Measurements from ENCODE around the gene C1QTNF8.

DNA sequence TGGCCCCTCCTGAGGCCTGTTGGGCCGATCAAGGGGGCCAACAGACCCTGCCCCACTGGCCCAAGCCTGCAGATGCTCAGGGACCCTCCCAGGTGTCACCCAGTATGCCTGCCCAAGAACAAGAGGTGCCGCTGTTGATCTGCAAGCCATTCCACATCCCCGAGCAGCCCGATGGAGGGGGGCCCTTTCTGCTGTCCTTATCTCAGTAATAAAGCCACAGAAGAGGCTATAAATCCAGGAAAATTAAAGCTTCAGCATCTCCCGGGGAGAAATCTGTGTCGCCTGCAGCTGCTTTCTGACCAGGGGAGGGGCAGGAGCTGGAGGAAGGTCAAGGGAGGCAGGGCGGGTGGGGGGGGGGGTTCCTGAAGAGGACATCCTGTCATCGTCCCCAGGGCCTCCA is 45.1 kb upstream of the C1QTNF8 start:
- TF ChIP-seq POLR2AphosphoS5 (IDR thresholded peaks at IDR 0.05) = no peak
- TF ChIP-seq, protein P1, sequence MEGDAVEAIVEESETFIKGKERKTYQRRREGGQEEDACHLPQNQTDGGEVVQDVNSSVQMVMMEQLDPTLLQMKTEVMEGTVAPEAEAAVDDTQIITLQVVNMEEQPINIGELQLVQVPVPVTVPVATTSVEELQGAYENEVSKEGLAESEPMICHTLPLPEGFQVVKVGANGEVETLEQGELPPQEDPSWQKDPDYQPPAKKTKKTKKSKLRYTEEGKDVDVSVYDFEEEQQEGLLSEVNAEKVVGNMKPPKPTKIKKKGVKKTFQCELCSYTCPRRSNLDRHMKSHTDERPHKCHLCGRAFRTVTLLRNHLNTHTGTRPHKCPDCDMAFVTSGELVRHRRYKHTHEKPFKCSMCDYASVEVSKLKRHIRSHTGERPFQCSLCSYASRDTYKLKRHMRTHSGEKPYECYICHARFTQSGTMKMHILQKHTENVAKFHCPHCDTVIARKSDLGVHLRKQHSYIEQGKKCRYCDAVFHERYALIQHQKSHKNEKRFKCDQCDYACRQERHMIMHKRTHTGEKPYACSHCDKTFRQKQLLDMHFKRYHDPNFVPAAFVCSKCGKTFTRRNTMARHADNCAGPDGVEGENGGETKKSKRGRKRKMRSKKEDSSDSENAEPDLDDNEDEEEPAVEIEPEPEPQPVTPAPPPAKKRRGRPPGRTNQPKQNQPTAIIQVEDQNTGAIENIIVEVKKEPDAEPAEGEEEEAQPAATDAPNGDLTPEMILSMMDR (IDR thresholded peaks at IDR 0.05) = no peak
- TF ChIP-seq EP300 (IDR thresholded peaks at IDR 0.05) = no peak

Data from esophagus muscularis mucosa (tissue), 4 donors.